Stimulated activated CD4-positive, alpha-beta T cell treated with anti-CD3 and anti-CD28 coated beads, Interleukin-4, amount 100 ng/mL, for 1 hour (primary cell): ENCODE measurements around the gene GAREM1.
"Not testable (repeated sequence)": the region's sequence is repeated elsewhere in the genome, so short reads cannot be mapped to it uniquely, and the experiment has no call there.

Source experiments
- DNase-seq: peaks from one replicate; pipeline ENCODE4 v3.0.0-alpha.2; 2020

GAREM1 gene

DNA sequence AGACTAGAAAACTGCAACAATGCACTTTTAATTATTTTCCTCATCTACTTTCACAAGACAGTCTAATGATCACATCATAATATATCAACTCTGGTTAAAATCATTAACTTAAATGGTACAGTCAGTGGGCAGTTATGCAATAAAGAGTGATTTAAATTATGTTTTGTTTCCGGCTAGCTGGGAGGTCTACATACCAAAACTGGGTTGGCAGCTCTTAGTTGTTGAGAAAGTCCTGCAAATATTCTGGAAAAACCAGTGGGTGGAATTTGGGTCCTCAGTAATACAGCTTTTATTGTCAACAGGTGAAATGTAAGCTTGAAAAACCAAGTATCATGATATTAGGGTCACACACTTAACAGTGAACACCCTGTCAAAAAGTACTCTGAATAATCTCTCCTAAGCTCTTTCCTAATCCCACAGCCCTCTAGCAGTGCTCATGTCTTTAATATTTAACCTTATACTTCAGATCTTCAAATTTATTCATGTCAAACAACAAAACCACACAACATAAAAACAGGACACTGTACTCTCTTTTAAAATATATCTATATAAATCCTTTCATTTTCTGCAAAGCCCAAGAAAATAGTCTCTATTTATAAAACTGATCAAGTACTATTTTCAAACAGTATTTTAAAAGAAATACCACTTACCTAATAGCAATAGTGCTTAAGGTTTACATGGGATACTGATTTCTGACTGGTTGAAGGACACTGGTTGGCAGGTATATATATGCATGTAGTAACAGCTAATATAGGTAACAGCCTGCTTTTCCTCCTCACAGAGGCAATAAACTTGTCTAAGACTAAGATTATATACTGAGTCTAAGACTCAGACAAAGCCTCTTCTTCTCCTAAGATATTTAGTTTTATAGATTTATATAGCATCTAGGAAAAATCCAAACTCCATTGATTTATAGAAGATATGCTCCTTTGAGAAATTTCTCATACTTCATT is 103.8 kb downstream of the GAREM1 start:
- no peak for DNase-seq

GRCh38 chr18:32362484-32362883 is 108.2 kb downstream of the GAREM1 start:
- no peak for DNase-seq

- DNase-seq, result no peak
Measured at GRCh38 chr18:32360682-32361345, 109.9 kb downstream of the GAREM1 start.

DNA sequence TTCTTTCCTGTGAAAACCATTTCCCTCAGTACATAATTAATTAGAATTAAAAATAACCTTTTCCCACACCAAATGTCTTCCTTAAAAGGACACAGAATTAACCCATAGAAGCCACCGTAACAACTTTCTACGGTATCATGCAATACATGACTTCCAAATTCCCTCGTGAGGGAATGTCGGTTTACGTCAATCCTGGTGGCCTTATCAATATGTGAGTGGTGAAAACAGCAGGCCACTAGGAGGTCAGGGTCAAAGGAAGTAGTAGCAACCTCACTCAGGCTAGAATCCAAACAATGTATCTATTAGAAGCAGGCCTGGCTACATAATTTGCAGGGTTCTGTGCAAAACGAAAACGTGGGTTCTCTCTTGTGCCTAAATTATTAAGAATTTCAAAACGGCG is 112.2 kb downstream of the GAREM1 start:
- DNase-seq, result no peak

DNA sequence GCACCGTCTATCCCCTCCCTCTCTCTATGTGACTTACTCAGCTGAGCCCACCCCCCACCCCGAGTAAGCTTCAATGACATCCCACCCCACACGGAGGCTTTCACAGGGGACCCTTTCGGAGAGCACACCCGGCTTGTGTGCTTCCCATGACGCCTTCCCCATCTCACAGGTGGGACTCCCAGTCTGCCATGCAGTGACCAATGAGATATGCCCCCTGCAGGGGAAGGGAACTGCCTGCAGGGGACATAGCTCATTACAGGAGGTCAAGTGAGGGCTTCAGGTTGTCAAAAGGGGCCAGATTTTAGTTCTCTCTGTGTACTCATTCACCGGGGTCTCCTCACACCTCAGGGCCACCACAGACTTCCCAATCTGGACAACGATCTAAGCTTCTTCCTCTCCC is 112.6 kb downstream of the GAREM1 start:
- DNase-seq, result no peak

GRCh38 chr18:32355896-32356295 is 114.8 kb downstream of the GAREM1 start:
- no peak for DNase-seq

DNA sequence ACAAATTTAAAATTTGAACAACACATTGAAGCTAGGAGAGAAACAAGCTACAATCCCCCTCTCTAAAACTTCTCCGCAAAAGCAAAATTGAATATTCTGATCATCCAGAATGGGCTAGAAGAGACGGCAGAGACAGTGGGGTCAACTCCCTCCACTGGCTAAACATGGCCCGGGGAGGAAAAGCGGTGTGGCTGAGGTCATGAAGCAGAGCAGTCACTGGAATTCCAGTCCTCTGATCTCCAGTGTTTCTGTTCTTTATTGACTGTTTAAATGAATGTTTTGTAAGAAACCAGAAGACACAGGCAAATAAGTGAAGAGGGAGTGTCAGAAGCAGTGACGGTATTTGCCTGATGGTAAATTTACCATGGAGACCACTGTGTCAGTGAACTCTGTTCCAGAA is 116.2 kb downstream of the GAREM1 start:
- DNase-seq, result no peak

- DNase-seq, result no peak
Measured at GRCh38 chr18:32353257-32353656, 117.4 kb downstream of the GAREM1 start.

GRCh38 chr18:32351032-32351431 is 119.7 kb downstream of the GAREM1 start:
- DNase-seq, result no peak

DNA sequence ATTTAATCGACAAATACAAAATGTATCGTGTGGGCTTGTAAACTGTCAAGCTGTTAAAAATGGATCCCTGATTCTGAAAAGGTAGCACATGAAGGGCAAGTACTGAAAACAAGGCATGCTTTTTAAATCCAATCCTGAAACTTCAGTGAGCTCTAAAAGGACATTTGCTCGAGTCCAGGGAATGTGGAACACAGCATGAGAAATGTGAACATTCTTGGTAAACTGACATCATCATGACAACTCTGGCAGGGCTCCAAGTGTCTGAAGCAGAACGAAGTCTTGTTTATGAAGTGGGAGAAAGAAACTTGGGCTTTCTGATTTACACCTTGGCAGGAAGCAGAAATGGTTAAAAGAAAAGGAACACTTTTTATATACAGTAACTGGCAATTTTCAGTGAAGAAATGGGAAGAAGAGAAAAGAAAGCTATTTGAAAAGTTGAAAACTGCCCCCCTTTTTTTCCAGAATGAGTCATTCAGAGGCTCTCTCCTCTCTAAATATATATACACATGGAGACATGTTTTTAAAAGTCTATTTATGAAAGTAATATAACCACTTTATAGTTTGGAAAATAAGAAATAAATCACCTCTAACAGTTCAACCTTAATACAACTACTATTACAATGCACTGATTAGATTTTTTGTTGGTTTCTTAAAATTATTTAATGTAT is 120.8 kb downstream of the GAREM1 start:
- DNase-seq, result no peak

DNA sequence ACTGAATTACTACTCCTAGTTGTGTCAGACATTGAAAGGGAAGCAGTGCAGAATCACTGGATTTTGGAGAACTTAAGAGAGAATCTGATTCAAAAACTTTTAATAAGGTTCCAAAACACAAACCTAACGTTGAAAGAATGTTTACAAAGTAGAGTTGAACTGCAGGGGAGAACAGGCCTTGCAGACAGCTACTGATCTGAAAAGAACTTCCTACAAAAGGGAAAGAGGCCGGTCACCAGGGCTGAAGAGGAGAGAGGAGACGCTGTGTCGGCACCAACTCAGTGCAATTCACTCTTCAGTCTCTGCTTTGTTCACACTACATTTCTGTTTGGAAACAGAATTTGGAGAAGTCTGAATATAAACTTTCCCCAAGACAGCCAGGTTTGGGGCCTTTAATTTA is 124.0 kb downstream of the GAREM1 start:
- DNase-seq, result no peak

- no peak for DNase-seq
Measured at GRCh38 chr18:32343634-32344033, 127.0 kb downstream of the GAREM1 start.

DNA sequence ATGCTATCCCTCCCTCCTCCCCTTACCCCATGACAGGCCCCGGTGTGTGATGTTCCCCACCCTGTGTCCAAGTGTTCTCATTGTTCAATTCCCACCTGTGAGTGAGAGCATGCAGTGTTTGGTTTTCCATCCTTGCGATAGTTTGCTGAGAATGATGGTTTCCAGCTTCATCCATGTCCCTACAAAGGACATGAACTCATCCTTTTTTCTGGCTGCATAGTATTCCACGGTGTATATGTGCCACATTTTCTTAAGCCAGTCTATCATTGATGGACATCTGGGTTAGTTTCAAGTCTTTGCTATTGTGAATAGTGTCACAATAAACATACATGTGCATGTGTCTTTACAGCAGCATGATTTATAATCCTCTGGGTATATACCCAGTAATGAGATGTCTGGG is 129.6 kb downstream of the GAREM1 start:
- not testable (repeated sequence) for DNase-seq

GRCh38 chr18:32339045-32339444 is 131.6 kb downstream of the GAREM1 start:
- DNase-seq, result no peak

DNA sequence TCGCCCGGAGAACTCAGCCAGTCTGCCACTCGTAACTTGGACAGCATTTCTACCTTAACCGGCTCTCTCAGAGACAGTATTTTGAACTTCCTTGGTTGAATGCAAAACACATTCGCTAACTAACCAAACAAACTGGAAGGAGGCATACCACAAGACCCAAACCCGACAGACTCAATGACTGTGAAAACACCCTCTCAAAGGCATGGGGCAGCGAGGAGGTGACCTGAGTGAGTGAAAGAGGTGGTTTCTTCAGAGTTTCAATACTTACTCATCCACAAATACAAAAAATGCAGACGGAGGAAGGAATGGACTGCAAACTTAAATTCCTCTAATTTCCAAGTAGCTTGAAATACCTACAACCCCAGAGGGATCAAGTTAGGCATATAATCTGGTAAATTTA is 132.9 kb downstream of the GAREM1 start:
- no peak for DNase-seq

GRCh38 chr18:32337347-32337746 is 133.3 kb downstream of the GAREM1 start:
- no peak for DNase-seq

DNA sequence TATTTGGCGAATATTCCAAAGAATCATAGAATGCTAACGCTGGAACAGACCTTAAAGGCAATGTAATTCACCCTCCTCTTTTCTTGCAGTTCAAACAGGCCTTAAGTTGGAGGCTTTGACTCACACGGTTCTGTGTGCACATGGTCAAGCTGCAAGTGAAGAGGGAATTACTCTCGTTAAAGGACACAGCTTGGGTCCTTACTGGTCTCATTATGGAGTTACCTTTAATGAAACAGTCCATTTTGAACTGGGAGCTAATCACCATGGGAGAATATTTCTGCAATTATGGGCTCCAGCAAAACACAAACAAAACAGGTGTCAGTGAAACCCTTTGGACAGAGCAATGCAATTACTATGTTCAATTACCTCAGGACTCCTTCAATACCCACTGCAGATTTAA is 135.5 kb downstream of the GAREM1 start:
- no peak for DNase-seq

- DNase-seq, result no peak
Measured at GRCh38 chr18:32333781-32334180, 136.9 kb downstream of the GAREM1 start.

DNA sequence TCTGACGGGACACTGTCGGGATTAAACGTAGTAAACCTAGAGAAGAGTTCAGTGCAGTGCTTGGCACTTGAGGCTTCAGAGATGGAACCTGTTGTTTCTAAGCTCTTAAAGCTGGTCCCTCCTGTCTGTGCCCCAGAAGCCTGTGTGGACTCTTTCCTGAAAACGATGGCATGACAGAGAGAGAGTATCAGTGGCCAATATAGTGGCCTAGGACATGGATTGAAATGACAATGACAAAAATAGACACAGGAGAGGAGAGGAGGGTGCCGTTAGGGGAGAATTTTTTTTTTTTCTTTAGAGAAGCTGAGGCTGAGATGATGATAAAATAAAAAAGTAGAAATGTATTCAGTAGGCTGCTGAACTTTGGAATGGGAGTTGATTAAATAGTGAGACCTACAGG is 138.0 kb downstream of the GAREM1 start:
- DNase-seq, result no peak

DNA sequence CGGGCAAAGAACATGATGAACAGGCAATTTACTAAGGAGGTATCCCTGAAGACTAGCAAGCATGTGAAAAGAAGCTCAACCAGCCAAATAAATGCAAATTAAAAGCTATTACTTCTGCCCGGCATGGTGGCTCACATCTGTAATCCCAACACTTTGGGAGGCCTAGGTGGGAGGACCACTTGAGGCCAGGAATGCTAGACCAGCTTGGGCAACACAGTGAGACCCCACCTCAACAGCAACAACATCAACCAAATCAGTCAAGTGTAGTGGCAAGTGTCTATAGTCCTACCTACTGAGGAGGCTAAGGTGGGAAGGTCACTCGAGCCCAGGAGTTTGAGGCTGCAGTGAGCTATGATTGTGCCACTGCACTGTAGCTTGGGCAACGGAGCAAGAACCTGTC is 141.7 kb downstream of the GAREM1 start:
- DNase-seq, result no peak

GRCh38 chr18:32328379-32328778 is 142.3 kb downstream of the GAREM1 start:
- no peak for DNase-seq

DNA sequence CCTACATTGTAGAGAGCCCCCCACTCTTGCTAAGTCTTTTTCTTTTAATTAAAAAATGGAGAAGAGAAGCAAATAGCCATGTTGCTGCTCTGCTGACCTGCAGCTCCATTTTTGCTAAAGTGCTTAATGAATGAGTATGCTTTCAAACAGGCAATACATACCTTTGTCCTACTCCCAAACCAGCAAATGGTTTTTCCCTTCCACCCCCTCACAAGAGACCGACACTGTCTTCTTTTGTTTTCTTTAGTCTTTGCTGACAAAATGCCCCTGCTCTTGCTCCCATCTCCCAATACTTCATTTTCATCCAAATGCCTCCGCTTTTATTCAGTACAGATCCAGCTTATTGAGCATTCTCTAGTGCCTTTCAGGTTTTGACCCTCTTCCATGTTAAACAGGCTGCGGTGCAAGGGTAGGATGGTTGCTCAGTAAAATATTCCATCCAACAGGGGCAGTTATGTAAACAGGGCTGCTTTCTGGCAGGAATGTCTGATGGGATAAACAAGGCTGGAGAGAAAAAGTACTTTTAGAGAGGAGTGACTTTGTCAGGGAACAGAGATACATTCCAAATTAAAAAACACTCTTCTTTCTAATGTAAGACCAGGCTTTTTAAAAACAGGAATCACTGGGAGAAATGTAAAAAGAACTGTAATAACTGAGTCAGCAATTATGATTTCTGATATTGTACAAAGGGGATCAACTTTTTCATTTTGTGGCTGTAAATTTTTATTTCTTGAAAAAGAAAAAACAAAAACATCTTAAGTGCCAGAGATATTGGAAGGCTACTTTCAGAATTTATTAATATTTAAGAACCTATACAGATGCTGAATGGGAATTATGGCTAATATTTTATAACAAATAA is 144.0 kb downstream of the GAREM1 start:
- no peak for DNase-seq

DNA sequence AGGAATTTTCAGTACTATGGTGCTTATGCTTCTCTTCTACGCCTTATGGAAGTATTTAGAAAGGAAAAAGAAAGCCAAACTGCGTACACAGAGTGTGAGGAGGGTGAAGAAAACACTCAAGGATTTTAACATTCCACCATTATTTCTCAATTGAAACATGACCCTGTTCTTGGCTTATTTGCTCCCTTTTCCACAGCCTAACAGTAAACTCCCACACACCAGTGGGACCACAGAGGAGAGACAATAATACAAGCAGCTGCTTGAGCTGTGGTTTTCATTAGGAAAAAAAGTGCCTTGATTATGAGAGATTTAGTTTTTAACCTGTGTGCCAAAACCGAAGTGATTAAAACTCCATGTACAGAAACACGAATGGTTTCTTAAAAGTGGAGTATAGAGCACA is 146.5 kb downstream of the GAREM1 start:
- no peak for DNase-seq
